KMS-11 (cell line): ENCODE data around the gene PRICKLE2.

Experiments
- H2AFZ ChIP-seq: fragments of 200-600 bp; sonication (generic); 2 replicates; pipeline ENCODE4 v1.6.1; 2016; ENCODE audit warnings: antibody characterized with exemption, mixed run types, low read depth
- H3K27ac ChIP-seq: fragments of 200-600 bp; sonication (generic); 2 replicates; pipeline ENCODE4 v1.6.1; 2016; ENCODE audit warnings: mild to moderate bottlenecking, mixed run types
- H3K27me3 ChIP-seq: fragments of 200-600 bp; sonication (generic); 2 replicates; pipeline ENCODE4 v1.6.1; 2017; ENCODE audit warnings: mild to moderate bottlenecking, low read depth, mixed run types, moderate library complexity; ENCODE audit not compliant: insufficient read depth
- H3K36me3 ChIP-seq: fragments of 200-600 bp; sonication (generic); 2 replicates; pipeline ENCODE4 v1.6.1; 2017; ENCODE audit warnings: mild to moderate bottlenecking, mixed run types; ENCODE audit not compliant: insufficient read depth
- H3K4me1 ChIP-seq: fragments of 200-600 bp; sonication (generic); 2 replicates; pipeline ENCODE4 v1.6.1; 2016; ENCODE audit warnings: mild to moderate bottlenecking, low read depth, mixed run types; ENCODE audit not compliant: poor library complexity, severe bottlenecking
- H3K4me2 ChIP-seq: fragments of 200-600 bp; sonication (generic); 2 replicates; pipeline ENCODE4 v1.7.0; 2016; ENCODE audit warnings: mild to moderate bottlenecking, mixed run types
- H3K4me3 ChIP-seq: fragments of 200-600 bp; sonication (generic); IDR thresholded peaks from 2 replicates; pipeline ENCODE4 v1.6.1; 2017; ENCODE audit warnings: low read depth, low read length, mixed read lengths; ENCODE audit not compliant: insufficient read depth
- H3K79me2 ChIP-seq: fragments of 200-600 bp; sonication (generic); 2 replicates; pipeline ENCODE4 v1.6.1; 2016; ENCODE audit warnings: low read depth, mixed run types; ENCODE audit not compliant: insufficient read depth
- H3K9ac ChIP-seq: fragments of 200-600 bp; sonication (generic); 2 replicates; pipeline ENCODE4 v1.6.1; 2016; ENCODE audit warnings: mild to moderate bottlenecking, mixed run types
- H4K20me1 ChIP-seq: fragments of 200-600 bp; sonication (generic); 2 replicates; pipeline ENCODE4 v1.6.1; 2016; ENCODE audit warnings: mild to moderate bottlenecking, mixed run types; ENCODE audit not compliant: insufficient read depth
- TF ChIP-seq, protein P1 (sequence below): fragments of 200-600 bp; sonication (generic); conservative IDR thresholded peaks from 2 replicates; pipeline ENCODE4 v1.6.1; 2017; ENCODE audit warnings: low read depth, mild to moderate bottlenecking, antibody characterized with exemption, low read length, moderate library complexity, mixed read lengths

PRICKLE2 gene

DNA sequence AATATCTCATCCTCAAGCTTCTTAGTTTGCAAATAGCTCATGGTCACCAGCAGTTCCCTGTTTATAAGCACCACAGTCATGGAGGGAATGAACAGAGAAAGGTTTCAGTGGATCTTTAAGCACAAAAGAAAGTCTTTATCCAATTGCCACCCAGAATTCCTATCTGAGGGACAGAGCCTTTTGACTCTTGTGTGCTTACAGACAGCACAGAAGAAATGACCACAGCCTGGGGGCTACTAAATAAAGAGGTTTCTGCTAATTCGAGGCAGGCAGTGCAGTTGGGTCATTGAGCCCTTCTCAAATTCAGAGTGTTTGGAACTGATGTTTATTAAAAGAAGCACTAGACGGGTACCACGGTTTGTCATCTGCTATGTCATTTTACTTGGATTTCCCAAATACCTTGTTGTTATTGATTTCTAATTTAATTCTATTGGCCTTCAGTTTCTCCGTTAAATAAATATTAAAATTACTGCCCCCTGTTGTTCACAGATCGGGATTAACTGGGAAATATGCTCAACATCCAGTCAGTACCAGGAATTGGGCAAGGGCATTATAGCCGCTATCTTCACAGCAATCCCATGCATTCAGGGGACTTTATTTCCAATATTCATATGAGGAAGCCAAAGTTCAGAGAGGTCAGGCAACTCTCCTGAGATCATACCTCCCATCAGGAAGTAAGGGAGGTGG, 3.6 kb downstream of the PRICKLE2 start:
- H3K4me1 ChIP-seq: no peaks in the 10 kb centered on the region
- H3K4me2 ChIP-seq: no peak overlapping the region
- no peaks in the 10 kb centered on the region for H3K79me2 ChIP-seq
- no peak overlapping the region for H3K27ac ChIP-seq
- H3K4me3 ChIP-seq: no peak overlapping the region
- no peak overlapping the region for H3K9ac ChIP-seq
- no peaks in the 10 kb centered on the region for H4K20me1 ChIP-seq
- H3K27me3 ChIP-seq: no peaks in the 10 kb centered on the region
- no peaks in the 10 kb centered on the region for H3K36me3 ChIP-seq
- H2AFZ ChIP-seq: no peak overlapping the region
- TF ChIP-seq, protein P1, sequence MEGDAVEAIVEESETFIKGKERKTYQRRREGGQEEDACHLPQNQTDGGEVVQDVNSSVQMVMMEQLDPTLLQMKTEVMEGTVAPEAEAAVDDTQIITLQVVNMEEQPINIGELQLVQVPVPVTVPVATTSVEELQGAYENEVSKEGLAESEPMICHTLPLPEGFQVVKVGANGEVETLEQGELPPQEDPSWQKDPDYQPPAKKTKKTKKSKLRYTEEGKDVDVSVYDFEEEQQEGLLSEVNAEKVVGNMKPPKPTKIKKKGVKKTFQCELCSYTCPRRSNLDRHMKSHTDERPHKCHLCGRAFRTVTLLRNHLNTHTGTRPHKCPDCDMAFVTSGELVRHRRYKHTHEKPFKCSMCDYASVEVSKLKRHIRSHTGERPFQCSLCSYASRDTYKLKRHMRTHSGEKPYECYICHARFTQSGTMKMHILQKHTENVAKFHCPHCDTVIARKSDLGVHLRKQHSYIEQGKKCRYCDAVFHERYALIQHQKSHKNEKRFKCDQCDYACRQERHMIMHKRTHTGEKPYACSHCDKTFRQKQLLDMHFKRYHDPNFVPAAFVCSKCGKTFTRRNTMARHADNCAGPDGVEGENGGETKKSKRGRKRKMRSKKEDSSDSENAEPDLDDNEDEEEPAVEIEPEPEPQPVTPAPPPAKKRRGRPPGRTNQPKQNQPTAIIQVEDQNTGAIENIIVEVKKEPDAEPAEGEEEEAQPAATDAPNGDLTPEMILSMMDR: no peak

DNA sequence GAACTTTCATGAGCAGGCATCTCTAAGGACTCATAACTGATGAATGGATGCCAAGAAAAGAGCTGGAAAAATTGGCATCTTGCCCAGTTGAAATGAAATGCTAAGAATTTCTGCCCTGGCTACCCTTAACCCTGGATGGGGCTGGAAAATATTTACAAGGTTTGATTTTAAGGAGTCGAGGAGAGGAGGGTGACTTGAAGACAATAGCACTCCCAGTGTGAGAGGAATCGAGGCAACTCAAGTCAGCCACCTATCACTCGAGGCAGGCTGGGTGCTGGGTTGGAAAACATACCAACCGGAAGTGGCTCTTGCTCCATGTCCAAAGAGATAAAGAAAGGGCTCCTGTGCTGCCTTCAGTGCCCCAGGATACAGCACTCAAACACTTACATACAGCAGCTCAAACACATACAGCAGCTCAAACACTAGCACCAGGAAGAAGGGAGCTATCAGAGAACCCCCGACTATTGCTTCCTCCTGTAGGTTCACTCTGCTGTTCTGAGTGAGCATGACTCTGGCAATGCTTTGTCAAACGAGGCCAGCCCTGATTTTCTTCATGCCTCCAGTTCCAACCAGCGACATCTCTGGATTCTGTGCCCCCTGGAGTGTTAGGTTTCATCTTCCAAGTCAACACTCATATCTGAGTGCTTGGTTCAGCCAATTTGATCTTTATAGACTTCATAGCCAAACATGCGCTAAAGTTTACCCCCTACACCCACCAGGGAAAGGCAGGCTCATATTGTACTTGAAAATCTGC, 4.9 kb downstream of the PRICKLE2 start:
- Histone ChIP-seq H2AFZ (no peak overlapping the region), H3K4me3 (no peak overlapping the region), H3K4me2 (no peak overlapping the region), H3K9ac (no peak overlapping the region), H4K20me1 (no peaks in the 10 kb centered on the region), H3K36me3 (no peaks in the 10 kb centered on the region), H3K27me3 (no peaks in the 10 kb centered on the region), H3K4me1 (no peaks in the 10 kb centered on the region), H3K27ac (no peak overlapping the region), H3K79me2 (no peaks in the 10 kb centered on the region)
- TF ChIP-seq, protein P1: no peak

DNA sequence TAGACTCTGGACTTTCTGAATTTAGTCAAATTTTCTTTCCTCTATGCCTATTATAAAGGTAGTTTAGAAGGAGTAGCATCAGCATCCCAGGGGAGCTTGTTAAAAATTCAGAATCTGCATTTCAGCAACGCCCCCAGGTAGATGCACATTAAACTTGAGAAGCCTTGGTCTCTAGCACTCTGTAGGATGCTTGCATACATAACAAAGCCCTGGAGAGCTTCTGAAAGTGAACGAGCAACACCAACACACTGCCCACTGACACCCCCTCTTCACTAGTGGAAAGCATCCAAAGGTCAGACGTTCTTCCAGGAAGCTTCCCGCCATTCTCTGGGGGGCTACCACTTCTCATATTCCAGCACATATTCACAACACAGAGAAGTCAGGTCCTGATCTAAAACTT, 6.5 kb downstream of the PRICKLE2 start:
- H3K9ac ChIP-seq: no peak overlapping the region
- H3K27me3 ChIP-seq: no peaks in the 10 kb centered on the region
- H3K4me3 ChIP-seq: no peak overlapping the region
- H4K20me1 ChIP-seq: no peaks in the 10 kb centered on the region
- no peaks in the 10 kb centered on the region for H3K4me1 ChIP-seq
- no peaks in the 10 kb centered on the region for H3K79me2 ChIP-seq
- H3K27ac ChIP-seq: no peak overlapping the region
- TF ChIP-seq, protein P1: no peak
- H2AFZ ChIP-seq: no peak overlapping the region
- no peak overlapping the region for H3K4me2 ChIP-seq
- H3K36me3 ChIP-seq: no peaks in the 10 kb centered on the region

DNA sequence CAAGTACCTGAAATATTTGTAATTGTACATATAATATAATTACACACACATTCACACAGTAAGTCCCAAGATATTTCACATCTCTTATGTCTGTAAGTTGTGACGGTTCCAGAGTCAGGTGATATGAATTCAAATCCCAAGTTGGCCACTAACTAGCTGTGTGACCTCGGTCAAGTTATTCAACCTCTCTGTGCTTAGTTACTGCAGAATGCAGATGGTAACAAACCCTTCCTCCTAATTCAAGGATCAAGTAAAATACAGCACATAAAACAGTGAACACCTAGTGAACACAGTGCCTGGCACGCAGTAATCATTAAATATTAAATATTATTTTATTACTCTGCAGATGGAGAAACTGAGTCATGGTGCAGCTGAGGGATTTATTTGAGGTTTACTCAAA, 6.9 kb downstream of the PRICKLE2 start:
- no peaks in the 10 kb centered on the region for H3K4me1 ChIP-seq
- no peaks in the 10 kb centered on the region for H4K20me1 ChIP-seq
- no peak overlapping the region for H3K4me2 ChIP-seq
- no peak overlapping the region for H3K9ac ChIP-seq
- TF ChIP-seq, protein P1: no peak
- H3K36me3 ChIP-seq: no peaks in the 10 kb centered on the region
- H3K4me3 ChIP-seq: no peak overlapping the region
- no peak overlapping the region for H2AFZ ChIP-seq
- H3K27me3 ChIP-seq: no peaks in the 10 kb centered on the region
- no peak overlapping the region for H3K27ac ChIP-seq
- no peaks in the 10 kb centered on the region for H3K79me2 ChIP-seq
